ENCODE data around the gene COX4I2.

- TF ChIP-seq CTCF (conservative IDR thresholded peaks at IDR 0.05; ENCODE audit: low read depth, low read length) (no peak), MAFK (IDR thresholded peaks at IDR 0.05; ENCODE audit: low read depth, low read length) (no peak), POLR2A (IDR thresholded peaks at IDR 0.05; ENCODE audit: low read depth, low read length) (no peak), RAD21 (IDR thresholded peaks at IDR 0.05; ENCODE audit: low read length) (no peak), CHD1 (IDR thresholded peaks at IDR 0.05; ENCODE audit: low read depth, low read length) (no peak), SMC3 (IDR thresholded peaks at IDR 0.05; ENCODE audit: low read depth, low read length) (no peak), MAZ (IDR thresholded peaks at IDR 0.05; ENCODE audit: borderline replicate concordance, low read depth, low read length) (no peak), CEBPB (IDR thresholded peaks at IDR 0.05; ENCODE audit: low read depth, low read length) (no peak), RFX5 (IDR thresholded peaks at IDR 0.05; ENCODE audit: low read depth, low read length) (no peak), RCOR1 (IDR thresholded peaks at IDR 0.05; ENCODE audit: insufficient replicate concordance, low read length) (no peak)
- TF ChIP-seq, protein P1, sequence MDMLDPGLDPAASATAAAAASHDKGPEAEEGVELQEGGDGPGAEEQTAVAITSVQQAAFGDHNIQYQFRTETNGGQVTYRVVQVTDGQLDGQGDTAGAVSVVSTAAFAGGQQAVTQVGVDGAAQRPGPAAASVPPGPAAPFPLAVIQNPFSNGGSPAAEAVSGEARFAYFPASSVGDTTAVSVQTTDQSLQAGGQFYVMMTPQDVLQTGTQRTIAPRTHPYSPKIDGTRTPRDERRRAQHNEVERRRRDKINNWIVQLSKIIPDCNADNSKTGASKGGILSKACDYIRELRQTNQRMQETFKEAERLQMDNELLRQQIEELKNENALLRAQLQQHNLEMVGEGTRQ (IDR thresholded peaks at IDR 0.05; ENCODE audit: low read depth, low read length): no peak
These were observed 43.5 kb downstream of the COX4I2 start for GRCh38 chr20:31681128-31681727.
